GM13977 (cell line): ENCODE measurements around the gene RAPGEF1.
"Not testable (repeated sequence)": the region's sequence is repeated elsewhere in the genome, so short reads cannot be mapped to it uniquely, and the experiment has no call there.

Experiments used
- DNase-seq: peaks from one replicate; pipeline ENCODE4 v3.0.0; 2012; ENCODE audit warnings: low spot score
- in situ Hi-C: fragments of 300-500 bp; cut with MboI; formaldehyde crosslinking; loops from one replicate; pipeline ENCODE4 v1.12.0; 2022; ENCODE audit warnings: low sequenced_read_pairs, low pct_unique_long_range_greater_than_20kb, mixed read lengths, inconsistent platforms; ENCODE audit not compliant: unreplicated experiment
- TF ChIP-seq, protein P1 (sequence below): IDR thresholded peaks from 2 replicates; pipeline ENCODE4 v1.5.1; 2012; ENCODE audit warnings: mild to moderate bottlenecking, control low read depth; ENCODE audit not compliant: insufficient read depth; ENCODE audit errors: extremely low read depth, missing control alignments

Gene RAPGEF1

DNA sequence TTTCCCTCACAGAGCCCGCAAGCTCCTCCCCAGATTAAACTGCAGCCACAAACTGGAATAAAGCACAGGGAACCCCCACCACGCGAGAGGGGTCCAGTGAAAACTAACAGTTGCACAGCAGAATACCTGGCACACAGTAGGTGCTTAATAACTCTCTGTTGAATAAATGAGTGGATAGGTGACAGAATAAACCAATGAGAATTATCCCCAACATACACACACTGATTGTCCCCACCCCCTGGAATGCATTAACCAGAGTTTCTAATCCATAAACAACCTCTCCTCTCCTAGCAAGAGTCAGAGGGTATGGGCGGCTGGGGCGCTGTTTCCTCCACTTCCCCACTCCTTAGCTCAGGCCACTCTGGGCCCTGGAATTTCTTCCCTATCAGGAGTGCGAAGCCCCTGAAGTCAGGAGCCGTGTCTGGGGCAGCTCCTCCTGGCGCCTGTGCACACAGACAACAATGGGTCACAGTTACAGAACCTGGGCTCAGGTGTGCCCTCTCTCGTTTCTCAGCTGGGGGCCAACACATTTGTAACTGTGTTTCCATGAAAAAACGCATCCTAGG, 27.6 kb downstream of the RAPGEF1 start:
- in situ Hi-C loops: no loop called here
- TF ChIP-seq, protein P1, sequence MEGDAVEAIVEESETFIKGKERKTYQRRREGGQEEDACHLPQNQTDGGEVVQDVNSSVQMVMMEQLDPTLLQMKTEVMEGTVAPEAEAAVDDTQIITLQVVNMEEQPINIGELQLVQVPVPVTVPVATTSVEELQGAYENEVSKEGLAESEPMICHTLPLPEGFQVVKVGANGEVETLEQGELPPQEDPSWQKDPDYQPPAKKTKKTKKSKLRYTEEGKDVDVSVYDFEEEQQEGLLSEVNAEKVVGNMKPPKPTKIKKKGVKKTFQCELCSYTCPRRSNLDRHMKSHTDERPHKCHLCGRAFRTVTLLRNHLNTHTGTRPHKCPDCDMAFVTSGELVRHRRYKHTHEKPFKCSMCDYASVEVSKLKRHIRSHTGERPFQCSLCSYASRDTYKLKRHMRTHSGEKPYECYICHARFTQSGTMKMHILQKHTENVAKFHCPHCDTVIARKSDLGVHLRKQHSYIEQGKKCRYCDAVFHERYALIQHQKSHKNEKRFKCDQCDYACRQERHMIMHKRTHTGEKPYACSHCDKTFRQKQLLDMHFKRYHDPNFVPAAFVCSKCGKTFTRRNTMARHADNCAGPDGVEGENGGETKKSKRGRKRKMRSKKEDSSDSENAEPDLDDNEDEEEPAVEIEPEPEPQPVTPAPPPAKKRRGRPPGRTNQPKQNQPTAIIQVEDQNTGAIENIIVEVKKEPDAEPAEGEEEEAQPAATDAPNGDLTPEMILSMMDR: no peak
- DNase-seq: no peak

DNA sequence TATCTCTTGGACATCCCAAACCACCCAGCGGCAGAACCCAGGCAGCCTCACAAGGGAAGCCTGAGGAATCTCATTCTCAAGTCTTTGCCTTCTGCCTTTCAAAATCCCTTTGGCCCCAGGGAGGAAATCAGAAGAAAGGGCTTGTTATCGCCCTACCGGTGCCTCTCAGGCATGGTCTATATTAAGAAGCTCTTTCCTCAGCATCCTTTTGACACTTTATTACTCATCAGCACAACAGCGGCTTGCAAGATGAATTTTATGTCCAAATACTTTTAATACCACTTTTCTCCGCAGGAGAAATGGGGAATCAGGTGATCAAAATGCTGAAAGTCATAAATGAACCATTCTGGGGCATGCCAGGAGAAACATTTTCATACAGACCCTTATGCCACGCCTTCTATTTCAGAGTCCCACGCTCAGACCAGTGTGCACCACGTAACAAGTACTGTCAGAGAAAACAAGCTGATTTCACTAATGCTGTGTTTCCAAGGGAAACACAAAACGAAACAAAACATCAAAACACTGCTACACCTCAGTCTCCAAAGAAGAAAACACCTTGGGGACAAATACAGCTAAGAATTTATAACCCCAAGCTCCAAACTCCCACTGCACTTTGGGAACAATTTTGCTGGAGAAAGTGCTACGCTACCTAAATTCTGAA, 30.0 kb downstream of the RAPGEF1 start:
- in situ Hi-C loops: no loop called here
- TF ChIP-seq, protein P1: no peak
- DNase-seq: peak; percentile 74

DNA sequence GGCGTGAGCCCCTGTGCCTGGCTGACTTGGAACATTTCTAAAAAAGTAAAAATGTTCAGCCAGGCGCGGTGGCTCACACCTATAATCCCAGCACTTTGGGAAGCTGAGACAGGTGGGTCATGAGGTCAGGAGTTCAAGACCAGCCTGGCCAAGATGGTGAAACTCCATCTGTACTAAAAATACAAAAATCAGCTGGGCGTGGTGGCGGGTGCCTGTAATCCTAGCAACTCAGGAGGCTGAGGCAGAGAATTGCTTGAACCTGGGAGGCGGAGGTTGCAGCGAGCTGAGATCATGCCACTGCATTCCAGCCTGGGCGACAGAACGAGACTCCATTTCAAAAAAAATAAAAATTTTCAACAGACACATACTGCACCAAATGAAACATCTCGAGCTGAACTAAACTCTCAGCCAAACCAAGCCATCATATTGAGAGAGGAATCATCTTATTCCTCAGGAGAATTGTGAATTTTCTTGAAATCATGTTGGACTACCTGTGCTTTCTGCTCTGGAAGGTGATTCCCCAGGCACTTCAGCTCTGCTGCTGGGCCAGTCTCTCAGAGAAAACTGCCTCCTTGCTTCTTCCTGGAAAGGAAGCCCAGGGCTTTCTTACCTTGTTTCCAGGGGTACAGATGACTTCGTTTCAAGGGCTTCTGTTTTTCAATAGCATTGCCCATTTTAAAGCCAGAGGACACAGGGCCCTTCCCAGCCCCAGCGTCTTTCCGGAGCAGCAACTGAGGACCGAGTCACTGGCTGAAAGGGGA, 30.7 kb downstream of the RAPGEF1 start:
- in situ Hi-C loops: not testable (repeated sequence)

DNA sequence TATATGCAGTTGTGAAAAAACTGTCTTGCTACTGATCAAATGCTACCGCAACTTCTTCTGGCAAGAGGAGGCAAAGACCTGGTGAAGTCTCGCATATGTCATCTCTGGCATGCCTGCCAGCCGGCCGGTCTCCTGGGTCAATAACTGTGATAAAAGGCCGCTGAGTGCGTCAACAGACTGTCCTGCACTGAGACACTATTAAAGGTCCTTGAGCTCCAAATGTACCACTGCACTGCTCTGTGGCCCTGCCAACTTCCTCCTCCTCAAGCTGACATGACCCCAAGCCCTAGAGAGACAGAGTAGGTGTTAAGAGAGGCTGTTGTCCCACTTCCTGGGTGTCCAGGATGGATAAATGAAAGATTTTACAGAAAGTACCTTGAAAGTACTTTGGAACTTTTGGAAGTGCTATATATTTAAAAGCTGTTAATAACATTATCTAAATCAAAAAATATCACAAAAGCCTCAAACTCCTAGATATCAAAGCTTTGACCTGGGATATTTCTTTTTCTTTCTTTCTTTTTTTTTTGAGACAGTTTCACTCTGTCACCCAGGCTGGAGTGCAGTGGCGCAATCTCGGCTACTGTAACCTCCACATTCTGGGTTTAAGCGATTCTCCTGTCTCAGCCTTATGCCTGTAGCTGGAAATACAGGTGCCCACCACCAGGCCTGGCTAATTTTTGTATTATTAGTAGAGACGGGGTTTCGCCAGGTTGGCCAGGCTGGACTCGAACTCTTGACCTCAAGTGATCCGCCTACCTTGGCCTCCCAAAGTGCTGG, 31.5 kb downstream of the RAPGEF1 start:
- in situ Hi-C loops: no loop called here
- DNase-seq: no peak
- TF ChIP-seq, protein P1: no peak

More for the DNA sequence above, 30.7 kb downstream of the RAPGEF1 start:
- not testable (repeated sequence) for DNase-seq

DNA sequence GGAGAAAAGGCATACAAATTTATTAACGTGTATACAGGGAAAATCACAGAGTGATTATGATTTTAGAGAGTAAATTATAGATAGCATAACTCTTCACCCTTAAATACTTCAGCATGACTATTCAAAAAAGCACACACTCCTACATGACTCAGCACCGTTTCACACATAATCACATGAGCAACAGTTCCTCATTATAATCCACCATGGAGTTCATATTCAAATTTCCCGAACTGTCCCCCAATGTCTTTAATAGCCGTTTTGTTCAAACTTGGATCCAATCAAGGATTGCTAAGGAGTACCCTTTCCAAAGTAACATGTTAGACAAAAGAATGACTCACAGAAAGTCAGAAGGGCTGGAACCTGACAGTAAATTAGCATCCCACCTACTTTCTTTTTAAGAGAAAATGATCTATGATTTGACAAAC, 32.1 kb downstream of the RAPGEF1 start:
- in situ Hi-C loops: no loop called here
- no peak for DNase-seq
- TF ChIP-seq, protein P1: no peak

DNA sequence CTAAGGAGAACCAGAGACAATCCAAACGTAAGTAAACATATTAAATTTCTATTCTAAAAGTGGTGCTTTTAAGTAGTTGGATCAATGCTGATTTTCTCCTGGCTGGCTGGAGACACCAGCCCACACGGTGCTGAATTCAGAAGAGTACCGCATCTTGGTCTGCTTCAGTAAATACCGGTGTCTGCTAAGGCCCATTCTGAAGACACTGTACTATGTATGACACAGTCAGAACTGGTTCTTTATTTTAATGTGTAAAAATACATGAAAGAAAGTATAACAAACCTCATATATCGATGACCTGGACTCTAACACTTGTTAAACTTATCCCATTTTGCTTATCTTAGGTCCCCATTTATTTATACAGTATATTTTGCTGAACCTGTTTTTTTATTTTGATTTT, 32.8 kb downstream of the RAPGEF1 start:
- no peak for DNase-seq
- TF ChIP-seq, protein P1: no peak
- in situ Hi-C loops: no loop called here
